Lower lobe of right lung (tissue), 2 donors: ENCODE data around the gene ATXN7L1. TPM values are rescaled to one million over a fixed set of nuclear protein-coding genes. Genes with fewer than 3 reads are reported as not detected.
A peak's percentile ranks its signal among the peaks of the same experiment; 100 is the strongest.
"Not testable (repeated sequence)": the region's sequence is repeated elsewhere in the genome, so short reads cannot be mapped to it uniquely, and the experiment has no call there.

Source experiments
- ATAC-seq, 2 donors: fragments of 200-7000 bp; cut with Tn5 transposase; one replicate each; pipeline ENCODE4 v1.9.1; 2020 to 2022; ENCODE audit warnings: mild to moderate bottlenecking in 2 of 2, moderate library complexity in 2 of 2
- DNase-seq: peaks from one replicate; pipeline ENCODE4 v3.0.0-alpha.2; 2020
- H3K27ac ChIP-seq: fragments of 200-600 bp; one replicate; pipeline ENCODE4 v1.8.0; 2022
- H3K27me3 ChIP-seq: fragments of 200-600 bp; one replicate; pipeline ENCODE4 v1.8.0; 2022; ENCODE audit warnings: low read depth
- H3K36me3 ChIP-seq: fragments of 200-600 bp; one replicate; pipeline ENCODE4 v1.8.0; 2022; ENCODE audit warnings: mild to moderate bottlenecking
- H3K4me1 ChIP-seq: fragments of 200-600 bp; one replicate; pipeline ENCODE4 v1.8.0; 2022
- H3K4me3 ChIP-seq: fragments of 200-600 bp; one replicate; pipeline ENCODE4 v1.8.0; 2022; ENCODE audit warnings: mild to moderate bottlenecking
- H3K9me3 ChIP-seq: fragments of 200-600 bp; one replicate; pipeline ENCODE4 v1.8.0; 2022
- CTCF ChIP-seq: fragments of 200-600 bp; IDR thresholded peaks from one replicate; pipeline ENCODE4 v1.8.0; 2022; ENCODE audit warnings: antibody characterized with exemption, mild to moderate bottlenecking
- intact Hi-C: fragments of 100-400 bp; cut with DNase I; formaldehyde crosslinking; loops from one replicate; pipeline ENCODE4 v1.11.0; 2022
- total RNA-seq: library from RNA; stranded (reverse); fragmentation: NEBNext Ultra II Directional; extraction: Animal tissue kit (Norgen Biotek cat#: 25700); gene quantifications from one replicate; pipeline ENCODE4 v1.2.1, GENCODE V29; 2021
- donor health status: DM: no; HTN: yes; CAD: no; lungs with severe emphysema.

ATXN7L1 gene
- total RNA-seq, 1 donor from 2014 or later, result 17.7 TPM

- ATAC-seq (no peak), DNase-seq (no peak)
- intact Hi-C loops, result no loop called here
- Histone ChIP-seq H3K27ac (no peak overlapping the region), H3K9me3 (no peaks in the 10 kb centered on the region), H3K4me1 (no peaks in the 10 kb centered on the region), H3K4me3 (no peak overlapping the region), H3K36me3 (no peaks in the 10 kb centered on the region), H3K27me3 (no peaks in the 10 kb centered on the region)
- no peak for TF ChIP-seq CTCF
These were observed 177.9 kb downstream of the ATXN7L1 start for GRCh38 chr7:105698531-105698930.

- no peak overlapping the region for H3K27ac ChIP-seq
- ATAC-seq (no peak), DNase-seq (no peak)
- TF ChIP-seq CTCF, result no peak
- H3K36me3 ChIP-seq, result no peaks in the 10 kb centered on the region
- intact Hi-C loops, result no loop called here
- H3K4me1 ChIP-seq, result no peaks in the 10 kb centered on the region
- no peaks in the 10 kb centered on the region for H3K9me3 ChIP-seq
- no peaks in the 10 kb centered on the region for H3K27me3 ChIP-seq
- no peak overlapping the region for H3K4me3 ChIP-seq
These were observed 178.6 kb downstream of the ATXN7L1 start for GRCh38 chr7:105697753-105698152.

- ATAC-seq, intact Hi-C loops: not testable (repeated sequence)
These were observed 179.2 kb downstream of the ATXN7L1 start for GRCh38 chr7:105697169-105697568.

GRCh38 chr7:105693576-105693975 lies 182.8 kb downstream of the ATXN7L1 start:
- no peaks in the 10 kb centered on the region for H3K4me1 ChIP-seq
- H3K9me3 ChIP-seq, result no peaks in the 10 kb centered on the region
- ATAC-seq, result no peak
- DNase-seq, result no peak
- intact Hi-C loops, result no loop called here
- H3K4me3 ChIP-seq, result no peak overlapping the region
- H3K27ac ChIP-seq, result no peak overlapping the region
- no peaks in the 10 kb centered on the region for H3K27me3 ChIP-seq
- TF ChIP-seq CTCF, result no peak
- H3K36me3 ChIP-seq, result no peaks in the 10 kb centered on the region

More at GRCh38 chr7:105697169-105697568, 179.2 kb downstream of the ATXN7L1 start:
- not testable (repeated sequence) for DNase-seq, H3K36me3 ChIP-seq, H3K9me3 ChIP-seq, H3K27ac ChIP-seq, H3K4me3 ChIP-seq, H3K4me1 ChIP-seq, H3K27me3 ChIP-seq

- H3K27me3 ChIP-seq, result no peaks in the 10 kb centered on the region
- DNase-seq (peak; percentile 77), ATAC-seq (peak; percentile 89 to 91)
- H3K4me3 ChIP-seq, result peak overlapping the region; percentile 51
- H3K9me3 ChIP-seq, result no peaks in the 10 kb centered on the region
- no peaks in the 10 kb centered on the region for H3K36me3 ChIP-seq
- no peak for TF ChIP-seq CTCF
- H3K27ac ChIP-seq, result peak overlapping the region; percentile 71
- H3K4me1 ChIP-seq, result no peaks in the 10 kb centered on the region
- intact Hi-C loops, result no loop called here
These were observed 184.5 kb downstream of the ATXN7L1 start for GRCh38 chr7:105691680-105692564.

GRCh38 chr7:105691082-105691679 lies 185.2 kb downstream of the ATXN7L1 start:
- no peaks in the 10 kb centered on the region for H3K4me1 ChIP-seq
- no peaks in the 10 kb centered on the region for H3K9me3 ChIP-seq
- peak overlapping the region; percentile 51 for H3K4me3 ChIP-seq
- intact Hi-C loops, result no loop called here
- ATAC-seq, result peak; percentile 36 to 58
- peak overlapping the region; percentile 71 for H3K27ac ChIP-seq
- TF ChIP-seq CTCF, result no peak
- H3K36me3 ChIP-seq, result no peaks in the 10 kb centered on the region
- no peak for DNase-seq
- H3K27me3 ChIP-seq, result no peaks in the 10 kb centered on the region
